AG08396 (cell line): ENCODE results near the gene DYNLRB1.
A peak's percentile ranks its signal among the peaks of the same experiment; 100 is the strongest.
"Not testable (repeated sequence)": the region's sequence is repeated elsewhere in the genome, so short reads cannot be mapped to it uniquely, and the experiment has no call there.

Source experiments
- DNase-seq: peaks from one replicate; pipeline ENCODE4 v3.0.0; 2012; ENCODE audit warnings: low spot score, mixed read lengths

The DYNLRB1 gene

DNA sequence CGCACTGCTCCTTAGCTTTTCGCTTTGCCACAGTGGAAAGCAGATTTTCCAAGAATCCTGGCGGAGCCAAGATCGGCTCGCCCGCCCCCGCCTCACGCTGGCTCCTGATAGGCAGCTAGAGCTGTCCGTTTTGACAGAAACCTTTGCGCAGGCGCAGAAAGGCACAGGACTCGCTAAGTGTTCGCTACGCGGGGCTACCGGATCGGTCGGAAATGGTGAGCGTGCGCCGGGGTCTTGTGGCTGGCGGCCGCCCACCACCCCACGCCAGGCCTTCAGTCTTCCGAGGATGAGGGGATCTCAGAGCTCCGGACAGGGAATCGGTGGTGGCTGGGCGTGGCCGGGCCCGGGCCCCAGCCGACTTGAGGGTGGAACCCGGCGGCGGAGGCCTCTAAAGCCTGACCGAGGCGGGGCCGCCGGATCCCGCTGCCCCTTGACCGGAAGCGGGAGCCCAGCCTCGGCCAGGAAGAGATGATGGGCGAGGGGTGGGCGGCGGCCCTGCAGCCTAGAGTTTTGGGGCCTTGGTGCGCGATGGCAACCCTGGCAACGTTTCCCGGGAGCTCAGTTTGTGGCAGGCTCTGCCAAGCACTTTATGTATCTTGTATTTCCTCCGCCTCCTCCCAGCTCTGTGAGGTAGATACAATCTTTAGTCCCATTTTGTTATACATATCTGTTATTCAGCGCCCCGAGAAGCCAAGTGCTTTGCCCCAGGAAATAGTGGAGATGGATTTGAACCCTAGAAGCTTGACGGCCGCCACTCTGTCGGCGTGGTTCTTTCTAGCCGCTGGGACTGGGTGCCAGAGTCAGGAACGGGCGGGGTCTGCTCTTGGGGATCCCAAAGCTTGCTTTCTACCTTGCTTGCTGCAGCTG lies at the start of gene DYNLRB1:
TSS of gene DYNLRB1 (plus strand) at position 176 of the 867 bp plus-strand sequence. CDS start at position 213, 37 bp downstream.
- DNase-seq, result peak; percentile 95

DNA sequence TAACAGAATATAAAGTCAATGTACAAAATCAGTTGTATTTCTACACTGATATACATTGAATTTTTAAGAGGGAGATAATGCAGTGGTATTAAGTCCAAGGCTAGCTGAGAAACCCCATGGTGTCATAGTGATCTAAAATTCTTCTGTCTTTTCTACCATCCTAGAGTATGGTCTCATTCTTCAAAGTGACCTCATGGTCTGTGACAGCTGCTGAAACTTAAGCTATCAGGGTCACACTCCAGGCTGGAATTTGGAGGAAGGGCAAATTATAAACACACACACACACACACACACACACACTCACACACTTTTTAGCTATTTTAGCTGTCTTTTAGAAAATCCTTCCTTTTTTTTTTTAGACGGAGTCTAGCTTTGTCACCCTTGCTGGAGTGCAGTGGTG lies 47.3 kb upstream of the DYNLRB1 start:
- no peak for DNase-seq

DNA sequence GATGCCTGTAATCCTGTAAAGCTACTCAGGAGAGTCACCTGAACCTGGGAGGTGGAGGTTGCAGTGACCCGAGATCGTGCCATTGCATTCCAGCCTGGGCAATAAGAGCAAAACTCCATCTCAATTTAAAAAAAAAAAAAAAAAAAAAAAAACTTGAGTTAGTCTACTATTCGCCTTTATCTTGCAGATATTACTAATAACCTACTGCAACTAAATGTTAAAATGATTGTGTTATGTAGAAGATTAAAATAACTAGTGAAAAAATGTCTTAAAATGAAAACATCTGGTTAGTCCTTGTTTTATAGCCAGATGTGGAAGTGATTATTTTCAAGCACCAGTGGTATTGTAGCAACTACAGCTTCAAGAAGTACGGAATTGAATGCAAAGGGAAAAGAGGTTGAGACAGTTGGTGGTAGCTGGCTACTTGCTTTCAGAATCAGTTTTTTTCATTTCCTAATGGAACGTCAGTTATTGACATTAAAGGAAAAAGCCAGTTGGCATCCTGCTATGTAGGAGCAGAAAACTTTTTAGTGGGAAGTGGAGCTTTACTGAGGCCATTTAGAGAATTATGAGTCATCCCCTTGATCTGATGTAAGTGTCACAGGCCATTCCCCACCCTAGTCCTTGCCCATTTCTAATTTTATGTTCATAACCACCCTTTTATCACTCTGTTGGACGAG lies 43.8 kb upstream of the DYNLRB1 start:
- peak; percentile 55 for DNase-seq

DNA sequence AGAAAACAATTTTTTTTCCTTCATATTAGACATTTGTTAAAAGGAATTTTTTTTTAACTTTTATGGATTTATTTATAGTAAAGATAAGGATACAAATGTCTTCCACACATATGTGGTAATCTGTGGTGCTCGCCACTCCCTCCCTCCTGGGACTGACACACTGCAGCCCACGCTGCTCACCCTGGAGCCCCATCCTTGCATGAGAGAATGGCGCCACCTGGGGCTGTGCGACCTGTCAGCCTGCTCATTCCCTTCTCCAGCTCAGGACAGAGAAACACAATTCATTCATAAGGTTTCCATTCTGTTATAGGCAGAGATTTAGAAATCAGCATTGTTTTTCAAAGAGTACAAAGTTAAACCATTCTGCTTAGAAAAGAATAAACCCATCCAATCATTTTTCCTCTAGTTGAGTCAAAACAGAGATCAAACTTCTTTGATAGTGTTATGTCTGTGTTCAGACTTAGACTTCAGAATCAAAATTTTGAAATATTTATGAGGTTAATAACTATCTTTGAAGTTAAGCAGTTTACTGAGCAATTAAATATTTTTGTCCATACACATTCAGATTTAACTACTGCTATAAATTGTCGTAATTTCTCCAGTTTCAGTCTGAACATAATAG lies 42.8 kb upstream of the DYNLRB1 start:
- no peak for DNase-seq

DNA sequence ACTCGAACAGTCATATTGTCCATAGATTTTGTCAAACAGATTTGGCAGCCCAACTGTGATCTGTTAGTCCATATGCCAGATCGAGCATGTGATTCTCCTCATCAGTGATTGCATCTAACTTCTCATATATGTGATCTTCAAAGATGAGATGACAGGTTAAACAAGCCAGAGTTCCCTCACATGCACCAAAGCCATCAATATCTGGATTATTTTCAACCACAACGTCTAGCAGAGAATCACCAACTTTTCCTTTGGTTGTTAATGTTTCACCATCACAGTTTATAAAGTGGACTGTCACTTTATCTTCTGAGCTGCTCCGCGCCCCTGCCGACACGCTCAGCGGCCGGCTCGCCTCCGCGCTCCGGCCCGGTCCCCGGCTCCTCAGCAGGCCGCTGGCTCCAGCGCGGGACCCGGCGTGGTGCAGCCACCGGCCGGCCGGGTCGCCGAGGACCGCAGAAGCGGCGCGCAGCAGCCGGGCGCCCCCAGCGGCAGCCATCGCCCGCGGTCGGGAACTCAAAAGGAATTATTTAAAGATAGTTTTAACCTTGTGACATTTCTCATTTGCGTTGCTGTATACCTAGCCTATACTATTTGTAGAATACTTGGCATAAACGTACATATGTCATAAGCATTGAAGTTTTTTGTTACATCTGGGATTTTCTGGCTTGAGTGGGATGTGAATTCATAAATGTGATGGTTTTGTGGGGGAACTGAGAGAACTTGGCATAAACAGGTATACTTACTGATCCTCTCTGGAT lies 40.1 kb upstream of the DYNLRB1 start:
- DNase-seq, result peak; percentile 72

GRCh38 chr20:34479627-34480026 lies 36.6 kb upstream of the DYNLRB1 start:
- DNase-seq, result no peak

GRCh38 chr20:34482154-34482553 lies 34.1 kb upstream of the DYNLRB1 start:
- not testable (repeated sequence) for DNase-seq

- DNase-seq, result not testable (repeated sequence)
Measured at GRCh38 chr20:34483585-34484220, 32.5 kb upstream of the DYNLRB1 start.

DNA sequence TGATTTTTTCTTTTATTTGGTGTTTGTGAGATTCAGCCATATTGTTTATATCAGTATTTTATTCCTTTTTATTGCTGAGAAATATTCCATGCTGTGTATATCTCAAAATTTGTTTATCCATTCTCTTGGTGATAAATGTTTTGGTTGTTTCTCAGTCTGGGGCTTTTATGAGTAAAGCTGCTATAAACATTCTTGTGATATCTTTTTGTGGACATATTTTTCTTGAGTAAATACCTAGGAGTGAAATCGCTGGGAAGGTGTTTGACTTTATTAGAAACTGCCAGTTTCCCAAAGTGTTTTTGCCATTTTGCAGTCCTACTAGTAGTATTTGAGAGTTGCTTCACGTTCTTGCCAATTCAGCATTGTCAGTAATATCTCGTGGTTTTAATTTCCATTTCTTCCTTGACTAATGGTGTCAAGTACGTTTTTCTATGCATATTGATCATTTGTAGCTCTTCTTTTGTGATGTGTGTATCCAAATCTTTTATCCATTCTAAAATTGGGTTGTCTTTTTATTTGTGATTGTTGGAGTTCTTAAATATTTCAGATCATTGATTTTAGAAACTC lies 31.1 kb upstream of the DYNLRB1 start:
- no peak for DNase-seq

GRCh38 chr20:34491226-34491931 lies 24.8 kb upstream of the DYNLRB1 start:
- DNase-seq, result no peak

GRCh38 chr20:34491932-34492509 lies 24.2 kb upstream of the DYNLRB1 start:
- DNase-seq, result no peak

DNA sequence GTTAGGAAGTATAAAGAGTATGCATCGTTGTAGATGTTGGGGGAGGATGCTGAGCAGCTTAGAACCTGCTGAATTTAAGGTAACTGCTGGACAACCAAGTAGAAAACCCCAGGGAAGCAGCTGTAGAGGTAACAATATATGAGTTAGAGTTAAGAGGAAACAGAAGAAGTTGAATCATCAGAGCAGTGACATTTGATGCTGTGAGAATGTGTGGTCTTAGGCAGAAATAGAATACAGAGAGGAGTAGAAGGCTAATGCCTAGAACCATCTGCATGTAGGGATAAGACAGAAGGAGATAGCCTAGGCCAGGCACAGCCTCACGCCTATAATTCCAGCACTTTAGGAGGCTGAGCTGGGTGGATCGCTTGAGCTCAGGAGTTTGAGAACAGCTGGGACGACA lies 22.6 kb upstream of the DYNLRB1 start:
- DNase-seq, result no peak

GRCh38 chr20:34495307-34495706 lies 20.9 kb upstream of the DYNLRB1 start:
- no peak for DNase-seq

DNA sequence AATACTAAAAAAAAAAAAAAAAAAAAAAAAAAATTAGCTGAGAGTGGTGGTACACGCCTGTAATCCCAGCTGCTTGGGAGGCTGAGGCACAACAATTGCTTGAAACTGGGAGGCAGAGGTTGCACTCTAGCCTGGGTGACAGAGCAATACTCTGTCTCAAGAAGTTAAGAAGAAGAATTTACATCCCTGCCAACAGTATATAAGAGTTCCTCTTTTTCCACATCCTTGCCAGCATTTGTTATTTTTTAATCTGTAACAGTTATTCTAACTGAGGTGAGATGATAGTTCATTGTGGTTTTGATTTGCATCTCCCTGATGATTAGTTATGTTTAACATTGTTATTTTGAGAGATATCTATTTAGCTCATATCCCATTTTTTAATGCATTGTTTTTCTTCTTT lies 20.3 kb upstream of the DYNLRB1 start:
- no peak for DNase-seq

DNA sequence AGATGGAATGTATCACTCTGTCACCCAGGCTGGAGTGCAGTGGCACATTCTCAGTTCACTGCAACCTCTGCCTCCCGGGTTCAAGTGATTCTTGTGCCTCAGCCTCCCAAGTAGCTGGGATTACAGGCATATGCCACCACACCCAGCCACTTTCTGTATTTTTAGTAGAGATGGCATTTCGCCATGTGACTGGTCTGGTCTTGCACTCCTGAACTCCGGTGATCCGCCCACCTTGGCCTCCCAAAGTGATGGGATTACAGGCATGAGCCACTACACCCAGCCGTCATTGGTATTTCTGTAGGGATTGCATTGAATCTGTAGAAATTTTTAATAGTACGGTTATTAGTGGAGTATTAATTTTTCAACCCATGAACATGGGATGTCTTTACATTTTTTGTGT lies 18.6 kb upstream of the DYNLRB1 start:
- not testable (repeated sequence) for DNase-seq

- DNase-seq, result no peak
Measured at GRCh38 chr20:34500823-34501222, 15.4 kb upstream of the DYNLRB1 start.

GRCh38 chr20:34506480-34506879 lies 9.7 kb upstream of the DYNLRB1 start:
- no peak for DNase-seq

GRCh38 chr20:34507702-34508413 lies 8.4 kb upstream of the DYNLRB1 start:
- no peak for DNase-seq

DNA sequence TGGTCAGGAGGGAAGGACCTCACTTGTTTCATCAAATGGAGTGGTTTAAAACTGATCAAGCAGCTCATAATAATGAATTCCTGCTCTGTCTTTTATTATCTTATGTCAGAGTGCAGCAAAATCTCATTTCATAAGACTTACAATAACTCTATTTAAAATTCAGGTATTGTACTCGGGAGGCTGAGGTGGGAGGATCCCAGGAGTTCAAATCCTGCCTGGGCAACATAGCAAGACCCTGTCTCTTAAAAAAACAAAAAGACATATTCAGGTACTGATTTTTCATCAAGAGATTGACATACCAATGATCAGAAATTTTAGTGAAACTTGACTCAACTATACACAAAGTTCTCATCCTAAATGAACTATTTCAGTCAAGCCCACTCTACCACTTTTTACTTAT lies 5.6 kb upstream of the DYNLRB1 start:
- no peak for DNase-seq

DNA sequence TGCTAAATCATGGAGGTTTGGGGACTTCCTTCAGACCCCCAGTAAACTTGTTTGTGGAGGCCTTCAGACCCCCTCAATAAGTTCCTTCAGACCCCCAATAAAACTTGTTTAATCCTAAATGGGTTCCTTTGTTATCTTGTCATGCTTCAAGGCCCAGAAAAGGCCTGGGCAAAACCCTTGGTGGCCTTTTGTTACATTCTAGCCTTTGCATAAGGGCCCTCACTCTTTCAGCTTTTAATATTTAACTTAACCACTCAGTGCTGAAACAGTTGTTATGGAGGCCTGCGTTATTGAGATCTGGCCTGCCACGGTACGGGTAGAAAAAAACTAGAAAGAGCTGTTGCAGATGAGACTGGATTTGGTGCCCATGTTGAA lies 4.3 kb upstream of the DYNLRB1 start:
- DNase-seq, result no peak
